H9 (cell line): ENCODE results near the gene TMEM156. TPM values are rescaled to one million over a fixed set of nuclear protein-coding genes. Genes with fewer than 3 reads are reported as not detected.

Experiments used
- DNase-seq: peaks from one replicate; pipeline ENCODE4 v3.0.0-alpha.2; 2017
- H2AFZ ChIP-seq: one replicate; pipeline ENCODE4 v1.6.1; 2013; ENCODE audit warnings: mild to moderate bottlenecking, low read length, control low read depth, moderate library complexity
- H2AK5ac ChIP-seq: 2 replicates; pipeline ENCODE4 v1.6.1; 2013; ENCODE audit warnings: low read length, control low read depth, mixed read lengths; ENCODE audit not compliant: insufficient read length
- H2BK120ac ChIP-seq: one replicate; pipeline ENCODE4 v1.6.1; 2013; ENCODE audit warnings: low read depth, mild to moderate bottlenecking, low read length, control low read depth, inconsistent platforms; ENCODE audit not compliant: poor library complexity, severe bottlenecking
- H2BK12ac ChIP-seq: 2 replicates; pipeline ENCODE4 v1.6.1; 2013; ENCODE audit warnings: low read length, control low read depth, mixed read lengths, low read depth; ENCODE audit not compliant: insufficient read length
- H2BK15ac ChIP-seq: 2 replicates; pipeline ENCODE4 v1.6.1; 2013; ENCODE audit warnings: low read depth, low read length, control low read depth
- H2BK20ac ChIP-seq: one replicate; pipeline ENCODE4 v1.6.1; 2013; ENCODE audit warnings: low read depth, mild to moderate bottlenecking, low read length, control low read depth, inconsistent platforms; ENCODE audit not compliant: poor library complexity, severe bottlenecking
- H2BK5ac ChIP-seq: 2 replicates; pipeline ENCODE4 v1.6.1; 2013; ENCODE audit warnings: low read length, control low read depth, mixed read lengths; ENCODE audit not compliant: insufficient read length
- H3K14ac ChIP-seq: 2 replicates; pipeline ENCODE4 v1.6.1; 2013; ENCODE audit warnings: low read length, control low read depth; ENCODE audit not compliant: insufficient read depth
- H3K18ac ChIP-seq: 2 replicates; pipeline ENCODE4 v1.6.1; 2013; ENCODE audit warnings: low read depth, mild to moderate bottlenecking, mixed read lengths, low read length, control low read depth; ENCODE audit not compliant: insufficient read length
- H3K23ac ChIP-seq: 2 replicates; pipeline ENCODE4 v1.6.1; 2013; ENCODE audit warnings: low read length, control low read depth, mixed read lengths, low read depth; ENCODE audit not compliant: insufficient read length
- H3K23me2 ChIP-seq: 2 replicates; pipeline ENCODE4 v1.6.1; 2013; ENCODE audit warnings: low read depth, mild to moderate bottlenecking, mixed read lengths, low read length, control low read depth; ENCODE audit not compliant: insufficient read length, poor library complexity, severe bottlenecking
- H3K27ac ChIP-seq: 2 replicates; pipeline ENCODE4 v1.5.1; 2013; ENCODE audit warnings: low read length, control low read depth, mixed read lengths, low read depth; ENCODE audit not compliant: insufficient read length
- H3K27me3 ChIP-seq: 2 replicates; pipeline ENCODE4 v1.6.1; 2013; ENCODE audit warnings: low read length, control low read depth, inconsistent platforms; ENCODE audit not compliant: insufficient read depth
- H3K4ac ChIP-seq: 2 replicates; pipeline ENCODE4 v1.6.1; 2013; ENCODE audit warnings: low read depth, mild to moderate bottlenecking, control low read depth, inconsistent platforms, low read length, moderate library complexity
- H3K4me1 ChIP-seq: 2 replicates; pipeline ENCODE4 v1.6.1; 2013; ENCODE audit warnings: low read length, control low read depth, inconsistent platforms; ENCODE audit not compliant: insufficient read depth
- H3K4me2 ChIP-seq: 2 replicates; pipeline ENCODE4 v1.6.1; 2013; ENCODE audit warnings: low read length, control low read depth, mixed read lengths; ENCODE audit not compliant: insufficient read length, insufficient read depth
- H3K56ac ChIP-seq: 2 replicates; pipeline ENCODE4 v1.6.1; 2013; ENCODE audit warnings: low read depth, mild to moderate bottlenecking, mixed read lengths, low read length, control low read depth; ENCODE audit not compliant: insufficient read length
- H3K79me1 ChIP-seq: 2 replicates; pipeline ENCODE4 v1.6.1; 2013; ENCODE audit warnings: low read depth, mild to moderate bottlenecking, moderate library complexity, low read length, control low read depth, inconsistent platforms; ENCODE audit not compliant: insufficient read depth, poor library complexity, severe bottlenecking
- H3K79me2 ChIP-seq: 2 replicates; pipeline ENCODE4 v1.6.1; 2013; ENCODE audit warnings: low read length, control low read depth, inconsistent platforms; ENCODE audit not compliant: insufficient read depth
- H3K9ac ChIP-seq: 2 replicates; pipeline ENCODE4 v1.6.1; 2013; ENCODE audit warnings: low read length, control low read depth, mixed read lengths; ENCODE audit not compliant: insufficient read length; ENCODE audit errors: extremely low read depth
- H3K9me3 ChIP-seq: one replicate; pipeline ENCODE4 v1.6.1; 2013; ENCODE audit warnings: low read depth, low read length, inconsistent platforms; ENCODE audit not compliant: control insufficient read depth
- H3T11ph ChIP-seq: one replicate; pipeline ENCODE4 v1.6.1; 2013; ENCODE audit warnings: mild to moderate bottlenecking, low read length, control low read depth, inconsistent platforms
- H4K20me1 ChIP-seq: one replicate; pipeline ENCODE4 v1.6.1; 2013; ENCODE audit not compliant: control insufficient read depth, insufficient read length, insufficient read depth
- H4K5ac ChIP-seq: 2 replicates; pipeline ENCODE4 v1.6.1; 2013; ENCODE audit warnings: low read depth, mild to moderate bottlenecking, mixed read lengths, low read length, control low read depth; ENCODE audit not compliant: insufficient read length
- H4K8ac ChIP-seq: replicated peaks from 2 replicates; pipeline ENCODE4 v1.6.1; 2013; ENCODE audit warnings: low read length, control low read depth, mixed read lengths, low read depth; ENCODE audit not compliant: insufficient read length
- H4K91ac ChIP-seq: 2 replicates; pipeline ENCODE4 v1.6.1; 2013; ENCODE audit warnings: low read depth, mild to moderate bottlenecking, moderate library complexity, mixed read lengths, low read length, control low read depth; ENCODE audit not compliant: insufficient read length
- H3K27ac Mint-ChIP-seq, 3 experiments: 2 replicates in 2 of 3; 3 replicates in 1 of 3; pipeline ENCODE4 v1.8.0; 2020 to 2021; ENCODE audit warnings: mixed read lengths in 3 of 3, mild to moderate bottlenecking in 1 of 3, moderate library complexity in 1 of 3
- H3K27me3 Mint-ChIP-seq: 2 replicates; pipeline ENCODE4 v1.8.0; 2021; ENCODE audit warnings: low read depth, mild to moderate bottlenecking, moderate library complexity, mixed read lengths
- H3K36me3 Mint-ChIP-seq, 3 experiments: 2 replicates in 2 of 3; 3 replicates in 1 of 3; pipeline ENCODE4 v1.8.0; 2020 to 2021; ENCODE audit warnings: low read depth in 3 of 3, mixed read lengths in 3 of 3; ENCODE audit not compliant: insufficient read depth in 1 of 3
- H3K4me1 Mint-ChIP-seq, 2 experiments: 2 replicates each; pipeline ENCODE4 v1.8.0; 2020; ENCODE audit warnings: mixed read lengths in 2 of 2
- H3K4me3 Mint-ChIP-seq, 2 experiments: 2 replicates in 1 of 2; 3 replicates in 1 of 2; pipeline ENCODE4 v1.8.0; 2020 to 2021; ENCODE audit warnings: mild to moderate bottlenecking in 2 of 2, mixed read lengths in 2 of 2, moderate library complexity in 1 of 2
- H3K9me3 Mint-ChIP-seq, 2 experiments: 2 replicates in 1 of 2; 3 replicates in 1 of 2; pipeline ENCODE4 v1.8.0; 2020; ENCODE audit warnings: mild to moderate bottlenecking in 2 of 2, mixed read lengths in 2 of 2, moderate library complexity in 1 of 2
- WGBS: extraction: QIAGEN DNeasy Blood & Tissue Kit; methylation state at CpG from one replicate; pipeline ENCODE4 v1.1.7; 2013; ENCODE audit warnings: missing lambda C conversion rate, low lambda C conversion rate, mixed read lengths; ENCODE audit not compliant: insufficient read length; ENCODE audit errors: extremely low coverage; 5-methylcytosine and 5-hydroxymethylcytosine counted together
- total RNA-seq: library from RNA; stranded (reverse); gene quantifications from 2 replicates; pipeline ENCODE4 v1.2.1, GENCODE V29; 2021
- TF ChIP-seq, protein P1 (sequence below): fragments of 200-600 bp; sonication (generic); conservative IDR thresholded peaks from 3 replicates; pipeline ENCODE4 v1.8.0; 2021; ENCODE audit warnings: antibody characterized with exemption, mild to moderate bottlenecking

The TMEM156 gene
- total RNA-seq, 1 experiment from 2014 or later, result not detected

DNA sequence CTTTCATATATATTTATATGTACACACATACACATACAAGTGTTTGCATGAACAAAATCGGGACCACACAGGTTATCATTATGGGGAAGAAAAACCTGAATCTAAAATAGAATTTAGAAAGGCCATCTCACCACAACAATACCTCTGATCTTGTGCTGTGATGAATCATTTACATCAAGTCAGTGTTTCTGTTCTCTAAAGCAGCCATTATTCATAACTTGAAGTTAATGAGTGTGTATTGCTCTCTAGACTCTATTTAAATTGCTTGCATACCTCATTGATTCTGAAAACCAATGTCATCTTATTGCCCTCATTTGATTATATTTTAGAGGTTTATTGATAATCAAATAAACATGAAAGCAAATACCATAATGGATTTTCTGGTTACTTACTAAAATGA, 93.0 kb downstream of the TMEM156 start:
- Histone ChIP-seq H4K20me1 (no peaks in the 10 kb centered on the region), H4K8ac (no peak overlapping the region), H3K79me1 (no peaks in the 10 kb centered on the region), H4K5ac (no peak overlapping the region), H2BK5ac (no peak overlapping the region), H2BK12ac (no peak overlapping the region), H2BK20ac (no peak overlapping the region), H2AK5ac (no peak overlapping the region), H3K9me3 (no peaks in the 10 kb centered on the region), H3T11ph (no peak overlapping the region), H3K4ac (no peak overlapping the region), H4K91ac (no peak overlapping the region), H3K23me2 (no peaks in the 10 kb centered on the region), H3K56ac (no peak overlapping the region), H3K4me2 (no peak overlapping the region), H2BK15ac (no peak overlapping the region), H3K14ac (no peak overlapping the region), H3K18ac (no peak overlapping the region), H3K9ac (no peak overlapping the region), H3K79me2 (no peaks in the 10 kb centered on the region), H3K4me1 (no peaks in the 10 kb centered on the region), H3K23ac (no peak overlapping the region), H3K27ac (no peak overlapping the region), H3K27me3 (no peaks in the 10 kb centered on the region), H2BK120ac (no peak overlapping the region), H2AFZ (no peak overlapping the region)
- Mint-ChIP-seq H3K27ac (no peak overlapping the region), H3K9me3 (no peaks in the 10 kb centered on the region), H3K4me1 (0 out of 4 replicates have a peak, but pooled peaks cover 0 to 2% of the 10 kb centered on the region in 2 experiments), H3K4me3 (no peak overlapping the region), H3K27me3 (no peaks in the 10 kb centered on the region; the same call in 1 of the 2 replicates), H3K36me3 (peaks cover 0 to 4% (median 0%) of the 10 kb centered on the region in 3 experiments; a peak in 1 of 7 replicates)
- no CpG with 5 or more reads among the region's 1 CpG for WGBS
- TF ChIP-seq, protein P1, sequence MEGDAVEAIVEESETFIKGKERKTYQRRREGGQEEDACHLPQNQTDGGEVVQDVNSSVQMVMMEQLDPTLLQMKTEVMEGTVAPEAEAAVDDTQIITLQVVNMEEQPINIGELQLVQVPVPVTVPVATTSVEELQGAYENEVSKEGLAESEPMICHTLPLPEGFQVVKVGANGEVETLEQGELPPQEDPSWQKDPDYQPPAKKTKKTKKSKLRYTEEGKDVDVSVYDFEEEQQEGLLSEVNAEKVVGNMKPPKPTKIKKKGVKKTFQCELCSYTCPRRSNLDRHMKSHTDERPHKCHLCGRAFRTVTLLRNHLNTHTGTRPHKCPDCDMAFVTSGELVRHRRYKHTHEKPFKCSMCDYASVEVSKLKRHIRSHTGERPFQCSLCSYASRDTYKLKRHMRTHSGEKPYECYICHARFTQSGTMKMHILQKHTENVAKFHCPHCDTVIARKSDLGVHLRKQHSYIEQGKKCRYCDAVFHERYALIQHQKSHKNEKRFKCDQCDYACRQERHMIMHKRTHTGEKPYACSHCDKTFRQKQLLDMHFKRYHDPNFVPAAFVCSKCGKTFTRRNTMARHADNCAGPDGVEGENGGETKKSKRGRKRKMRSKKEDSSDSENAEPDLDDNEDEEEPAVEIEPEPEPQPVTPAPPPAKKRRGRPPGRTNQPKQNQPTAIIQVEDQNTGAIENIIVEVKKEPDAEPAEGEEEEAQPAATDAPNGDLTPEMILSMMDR, result no peak
- no peak for DNase-seq
